WTC11 (cell line): ENCODE results near the gene MCCC2.

Source experiments
- CTCF ChIP-seq: fragments of 200-600 bp; IDR thresholded peaks from 2 replicates; pipeline ENCODE4 v1.8.0; 2022; ENCODE audit warnings: antibody characterized with exemption
- E2F5 ChIP-seq: sonication (generic); formaldehyde crosslinking; IDR thresholded peaks from 2 replicates; pipeline ENCODE4 v1.8.1; 2022; ENCODE audit warnings: mild to moderate bottlenecking, moderate library complexity, missing genetic modification reagents
- SMAD3 ChIP-seq: sonication (generic); formaldehyde crosslinking; IDR thresholded peaks from 2 replicates; pipeline ENCODE4 v1.8.0; 2022; ENCODE audit warnings: missing genetic modification reagents, mild to moderate bottlenecking, borderline replicate concordance
- TEAD1 ChIP-seq: sonication (generic); formaldehyde crosslinking; IDR thresholded peaks from 2 replicates; pipeline ENCODE4 v1.8.0; 2022; ENCODE audit warnings: mild to moderate bottlenecking, missing genetic modification reagents
- ZNF121 ChIP-seq: sonication (generic); formaldehyde crosslinking; IDR thresholded peaks from 2 replicates; pipeline ENCODE4 v1.8.0; 2023; ENCODE audit warnings: missing genetic modification reagents

GRCh38 chr5:71621741-71622140, 34.6 kb downstream of the MCCC2 start:
- TF ChIP-seq E2F5, result no peak
- TF ChIP-seq CTCF, result no peak
- TF ChIP-seq TEAD1 (CRISPR knock-in tag), result no peak
- TF ChIP-seq ZNF121 (CRISPR knock-in tag), result no peak
- no peak for TF ChIP-seq SMAD3 (CRISPR knock-in tag)
